HG03066 (cell line): ENCODE data around the gene PLXNA4.

Experiments used
- ATAC-seq: cut with Tn5 transposase; IDR thresholded peaks from one replicate; pipeline ENCODE4 v1.9.1; 2021; ENCODE audit warnings: low read depth; ENCODE audit not compliant: unreplicated experiment

The PLXNA4 gene

GRCh38 chr7:132084776-132085388, 491.4 kb downstream of the PLXNA4 start:
- ATAC-seq: no peak

- ATAC-seq: no peak
These were observed 492.6 kb downstream of the PLXNA4 start for GRCh38 chr7:132083537-132084123.

GRCh38 chr7:132083126-132083525, 493.1 kb downstream of the PLXNA4 start:
- ATAC-seq: no peak

DNA sequence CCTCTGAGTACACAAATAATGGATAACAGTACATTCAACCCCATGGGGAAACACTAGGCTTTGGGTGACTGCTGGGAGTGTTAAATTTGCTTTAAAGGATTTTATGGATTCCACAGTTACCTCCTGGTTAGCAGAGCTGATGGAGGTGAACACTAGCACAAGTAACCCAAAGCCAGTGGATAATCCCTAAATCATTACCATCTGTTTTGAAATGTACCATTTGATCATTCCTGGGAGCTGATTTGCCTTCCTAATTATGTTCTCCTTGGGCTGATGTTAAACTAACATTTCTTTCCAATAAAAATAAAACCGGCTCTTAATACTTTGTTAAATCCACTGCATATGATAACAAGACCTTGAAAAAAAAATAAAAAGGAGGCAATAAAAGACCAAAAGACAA, 493.9 kb downstream of the PLXNA4 start:
- no peak for ATAC-seq

DNA sequence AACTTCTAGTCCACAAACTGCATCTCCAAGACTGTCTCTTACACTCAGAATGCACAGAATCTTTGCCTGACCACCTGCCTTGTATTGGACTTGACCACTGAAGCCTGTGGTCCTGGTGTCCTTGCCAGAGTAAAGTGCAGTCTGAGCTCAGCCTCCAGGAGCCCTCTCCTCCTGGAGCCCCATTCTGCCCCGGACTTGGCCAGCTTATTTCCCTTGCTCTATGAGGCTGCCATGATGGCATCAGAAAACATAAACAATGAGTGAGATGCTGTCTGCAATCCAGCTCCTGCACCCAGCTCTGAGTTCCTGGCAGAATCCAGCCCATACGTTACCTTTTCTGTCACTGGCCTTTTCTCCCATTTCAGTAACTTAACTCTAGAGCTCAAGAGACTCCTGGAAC, 494.6 kb downstream of the PLXNA4 start:
- no peak for ATAC-seq

- ATAC-seq: no peak
These were observed 495.2 kb downstream of the PLXNA4 start for GRCh38 chr7:132080967-132081668.

- no peak for ATAC-seq
These were observed 495.8 kb downstream of the PLXNA4 start for GRCh38 chr7:132080467-132080866.

DNA sequence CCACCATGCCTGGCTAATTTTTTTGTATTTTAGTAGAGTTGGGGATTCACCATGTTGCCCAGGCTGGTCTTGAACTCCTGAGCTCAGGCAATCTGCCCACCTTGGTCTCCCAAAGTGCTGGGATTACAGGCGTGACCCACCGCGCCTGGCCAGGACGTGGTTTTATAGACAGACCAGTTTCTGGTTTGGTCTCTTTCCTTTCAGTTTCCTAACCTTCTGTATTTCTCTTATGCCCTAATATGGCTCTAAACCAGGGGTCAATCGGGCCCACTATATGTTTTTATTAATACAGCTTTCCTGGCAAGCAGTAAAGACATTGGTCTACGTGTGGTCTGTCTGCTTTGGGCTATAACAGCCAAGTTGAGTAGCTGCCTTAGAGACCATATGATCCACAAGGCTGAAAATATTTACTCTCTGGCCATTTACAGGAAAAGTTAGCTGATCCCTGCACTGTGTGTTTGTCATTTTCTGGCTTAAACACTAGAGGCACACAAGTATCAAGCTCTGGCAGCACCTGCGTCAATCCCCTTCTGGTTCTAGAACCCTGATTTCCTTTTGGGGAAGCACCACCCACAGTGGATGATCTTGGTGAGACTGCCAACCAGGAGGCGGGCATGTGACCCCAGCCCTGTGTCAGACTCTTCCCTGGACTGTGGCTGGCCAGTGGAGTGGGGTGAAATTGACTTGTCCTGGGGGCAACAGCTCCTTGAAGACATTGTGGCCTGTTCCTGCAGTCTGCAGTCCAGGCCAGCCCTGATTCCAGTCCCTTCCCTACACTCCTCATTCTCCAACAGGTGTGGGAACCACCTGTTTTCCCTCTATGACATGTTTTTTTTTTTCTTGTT, 497.2 kb downstream of the PLXNA4 start:
- no peak for ATAC-seq

DNA sequence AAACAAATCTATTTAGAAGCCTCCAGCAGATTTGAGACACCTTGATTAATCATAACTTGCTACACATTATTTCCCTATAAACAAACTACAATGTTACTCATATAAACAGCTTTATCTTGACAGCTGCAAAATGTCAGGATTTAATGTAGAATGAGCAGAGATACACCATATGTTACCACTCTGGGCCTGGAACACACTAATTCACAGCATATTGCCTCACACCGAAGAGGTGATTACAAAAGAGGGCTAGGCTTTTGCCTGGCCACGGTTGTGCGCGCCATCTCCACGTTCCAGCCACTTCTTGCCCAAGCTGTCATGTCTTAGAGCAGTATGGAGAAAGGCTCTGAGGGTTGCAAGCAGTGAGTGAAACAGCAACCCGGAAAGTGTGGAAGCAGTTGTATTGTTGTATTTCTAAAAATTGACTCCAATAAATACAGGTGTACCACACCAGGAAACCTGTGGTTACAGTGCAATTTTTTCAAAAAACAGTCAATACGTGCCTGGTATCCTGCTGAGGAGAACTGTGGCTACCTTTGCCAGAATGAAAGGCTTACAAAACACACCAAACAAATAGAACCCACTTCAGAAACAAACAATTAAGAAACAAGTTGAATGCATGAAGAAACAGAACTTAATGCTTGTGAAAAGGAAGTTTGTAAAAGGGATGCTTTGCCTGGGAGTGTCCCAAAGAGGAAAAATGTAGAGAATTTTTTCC, 498.1 kb downstream of the PLXNA4 start:
- no peak for ATAC-seq

GRCh38 chr7:132076301-132077035, 499.8 kb downstream of the PLXNA4 start:
- ATAC-seq: no peak

DNA sequence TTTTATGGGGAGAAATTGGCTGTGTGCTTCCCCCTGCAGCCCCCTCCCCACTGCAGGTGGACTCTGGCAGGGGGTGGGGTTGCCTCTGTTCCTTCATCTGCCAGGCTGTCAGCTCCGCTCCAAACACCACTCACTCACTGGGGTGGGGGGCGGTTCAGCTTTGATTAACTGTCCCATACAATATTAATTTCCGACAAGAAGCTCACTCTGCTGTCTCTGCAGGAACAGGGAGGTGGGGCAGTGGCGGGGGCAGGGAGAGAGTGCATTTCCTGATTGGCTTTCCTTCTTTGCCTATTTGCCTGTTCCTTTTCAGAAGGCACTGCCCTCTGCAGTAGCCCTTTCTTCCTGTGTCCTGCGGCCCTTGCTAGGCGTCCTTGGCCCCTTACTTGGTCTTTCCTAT, 500.8 kb downstream of the PLXNA4 start:
- no peak for ATAC-seq

GRCh38 chr7:132073920-132074589, 502.2 kb downstream of the PLXNA4 start:
- ATAC-seq: no peak
